ENCODE results near the gene C6orf89.
A peak's percentile ranks its signal among the peaks of the same experiment; 100 is the strongest.

GRCh38 chr6:36874443-36875249 lies 11.1 kb upstream of the C6orf89 start, which contains the start of gene PPIL1:
- TF ChIP-seq CTCF (IDR thresholded peaks at IDR 0.05) (peak in 4 of 6 experiments; percentile 7 to 48 (median 24)), POLR2A (IDR thresholded peaks at IDR 0.05) (peak in 1 of 4 donors; percentile 47), EP300 (IDR thresholded peaks at IDR 0.05) (no peak)
